ENCODE results near the gene P2RX1. TPM values are rescaled to one million over a fixed set of nuclear protein-coding genes. Genes with fewer than 3 reads are reported as not detected.

Gene P2RX1
- polyA plus RNA-seq, 2 of the 4 experiments (the other 2 are of a cell fraction): 0.05 to 0.13 TPM

- ChIA-PET POLR2A (no interaction called here), CTCF (interaction anchor here (0.5 to 12.9 kb wide), 20 partner anchors 8 to 343 kb away, joined by 3 to 224 read pairs (median 8); partner anchors contain the start of genes NCBP3 and P2RX1)
- no peak overlapping the region for H3K4me3 ChIP-seq
- peak overlapping the region in 1 of 2 experiments; percentile 36; a peak in 3 of 6 replicates for H3K27ac ChIP-seq
- FAIRE-seq: no peak
- H3K4me1 ChIP-seq: peaks cover 9% of the 10 kb centered on the region; the same call in 2 of the 3 replicates
- DNase-seq (ENCODE audit: low read depth in 1 of 2, low spot score in 1 of 2): no peak
- TF ChIP-seq MAFK (IDR thresholded peaks at IDR 0.05; ENCODE audit: partially characterized antibody) (peak; percentile 98), KDM5A (IDR thresholded peaks at IDR 0.05) (no peak), ELK1 (IDR thresholded peaks at IDR 0.05; ENCODE audit: low read depth, low read length) (no peak), CHD4 (IDR thresholded peaks at IDR 0.05; ENCODE audit: borderline replicate concordance) (no peak)
- no peak overlapping the region for H3K4me2 ChIP-seq
- no peaks in the 10 kb centered on the region for H3K9me3 ChIP-seq
- WGBS (ENCODE audit: missing lambda C conversion rate): 60% methylated on average over 8 of the region's 8 CpGs
- peak; percentile 42 to 57 for ATAC-seq
Measured at GRCh38 chr17:3865176-3865575, 51.1 kb downstream of the P2RX1 start.

- FAIRE-seq (no peak), ATAC-seq (no peak), DNase-seq (ENCODE audit: low read depth in 1 of 2, low spot score in 1 of 2) (no peak)
- WGBS (ENCODE audit: missing lambda C conversion rate): 86% methylated on average over 10 of the region's 10 CpGs
- Histone ChIP-seq H3K4me1 (peaks cover 9% of the 10 kb centered on the region; the same call in 2 of the 3 replicates), H3K9me3 (no peaks in the 10 kb centered on the region), H3K27ac (peak overlapping the region in 1 of 2 experiments; percentile 36; a peak in 3 of 6 replicates), H3K4me2 (no peak overlapping the region), H3K4me3 (no peak overlapping the region)
- CTCF ChIA-PET: interaction anchor here (0.5 to 12.9 kb wide), 25 partner anchors 8 to 343 kb away, joined by 3 to 224 read pairs (median 9); partner anchors contain the start of genes NCBP3 and P2RX1
- no peak for TF ChIP-seq RAD21 (conservative IDR thresholded peaks at IDR 0.05 in 1 of 2, IDR thresholded peaks at IDR 0.05 in 1 of 2)
- no peak for TF ChIP-seq RNF2 (IDR thresholded peaks at IDR 0.05; ENCODE audit: borderline replicate concordance, low read depth)
- no peak for TF ChIP-seq KDM1A (IDR thresholded peaks at IDR 0.05; ENCODE audit: low read depth)
- no peak for TF ChIP-seq HOXB13 (CRISPR knock-in tag; IDR thresholded peaks at IDR 0.05; ENCODE audit: low read depth)
- no peak for TF ChIP-seq HES2 (IDR thresholded peaks at IDR 0.05)
- no peak for TF ChIP-seq HDAC2 (IDR thresholded peaks at IDR 0.05)
- TF ChIP-seq FOSL2 (IDR thresholded peaks at IDR 0.05): no peak
- no peak for TF ChIP-seq FOSL2 (CRISPR knock-in tag; IDR thresholded peaks at IDR 0.05)
- no peak for TF ChIP-seq EP300 (IDR thresholded peaks at IDR 0.05)
- no peak for TF ChIP-seq NR3C1 (IDR thresholded peaks at IDR 0.05)
- TF ChIP-seq CEBPB (IDR thresholded peaks at IDR 0.05): no peak
- no peak for TF ChIP-seq KDM5A (IDR thresholded peaks at IDR 0.05)
- TF ChIP-seq EHF (CRISPR knock-in tag; IDR thresholded peaks at IDR 0.05): no peak
- no peak for TF ChIP-seq HMGXB4 (CRISPR knock-in tag; IDR thresholded peaks at IDR 0.05; ENCODE audit: borderline replicate concordance)
- TF ChIP-seq CHD2 (IDR thresholded peaks at IDR 0.05; ENCODE audit: low read length, partially characterized antibody): no peak
- no peak for TF ChIP-seq HOXB5 (CRISPR knock-in tag; IDR thresholded peaks at IDR 0.05)
- no peak for TF ChIP-seq MAX (IDR thresholded peaks at IDR 0.05)
- no peak for TF ChIP-seq CBX8 (IDR thresholded peaks at IDR 0.05)
- no peak for TF ChIP-seq JUNB (IDR thresholded peaks at IDR 0.05)
- TF ChIP-seq GATA3 (IDR thresholded peaks at IDR 0.05; ENCODE audit: borderline replicate concordance): no peak
- TF ChIP-seq POLR2AphosphoS2 (conservative IDR thresholded peaks at IDR 0.05; ENCODE audit: low read length): no peak
- POLR2A ChIA-PET: no interaction called here
Measured at GRCh38 chr17:3864534-3864933, 51.7 kb downstream of the P2RX1 start.
